NCI-H1105 (cell line): ENCODE measurements around the gene RFPL4A.

Experiments
- DNase-seq: peaks from one replicate; lab custom pipeline; 2025; lab: John Stamatoyannopoulos, UW

Gene RFPL4A

GRCh38 chr19:55809381-55810058 is 50.6 kb downstream of the RFPL4A start:
- peak; percentile 98 for DNase-seq

DNA sequence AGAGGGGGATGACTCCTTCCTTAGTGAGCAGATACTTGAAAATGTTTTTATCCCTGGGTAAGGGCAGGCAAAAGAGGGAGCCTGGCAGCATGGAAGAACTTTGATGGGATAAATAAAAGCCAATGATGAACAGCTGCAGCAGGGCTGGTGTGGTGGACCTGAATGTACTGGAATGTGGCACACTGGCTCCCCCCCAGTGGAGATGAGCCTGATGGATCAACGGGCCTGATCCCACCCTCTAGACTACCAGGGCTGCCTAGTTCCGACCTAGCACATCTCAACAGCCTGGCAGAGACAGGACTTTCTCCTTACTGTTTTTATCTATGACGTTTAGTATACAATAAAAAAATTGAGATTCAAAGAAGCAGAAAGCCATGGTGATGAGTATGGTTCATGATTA is 52.4 kb downstream of the RFPL4A start:
- no peak for DNase-seq

DNA sequence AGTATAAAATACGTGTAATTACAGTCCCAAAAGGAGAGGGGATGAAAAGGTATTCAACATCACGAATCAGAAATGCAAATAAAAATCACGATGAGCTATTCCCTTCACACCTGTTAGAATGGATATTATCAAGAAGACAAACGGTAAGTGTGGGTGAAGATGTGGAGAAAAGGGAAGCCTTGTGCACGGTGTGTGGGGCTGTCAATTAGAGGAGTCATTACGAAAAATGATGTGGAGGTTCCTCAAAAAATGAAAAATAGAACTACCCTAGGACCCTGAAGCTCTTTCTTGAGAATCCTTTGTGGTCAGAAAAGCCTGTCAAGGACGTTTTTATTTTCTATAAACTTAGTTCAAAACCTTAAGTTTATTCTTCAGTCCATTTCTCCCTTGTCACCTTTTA is 53.6 kb downstream of the RFPL4A start:
- no peak for DNase-seq
